Muscle of back (tissue), 11 donors: ENCODE measurements around the gene ZRANB1. TPM values are rescaled to one million over a fixed set of nuclear protein-coding genes. Genes with fewer than 3 reads are reported as not detected.

ENCODE experiments used
- DNase-seq, 3 donors: peaks; one replicate each; pipeline versions ENCODE4 v3.0.0 to v3.0.0-alpha.2; 2013
- polyA plus RNA-seq, 10 donors: library from polyadenylated mRNA; unstranded; fragments of 120-200 nt; gene quantifications; one replicate each; pipeline ENCODE4 v1.2.1, GENCODE V29; 2013; ENCODE audit not compliant: insufficient read length in 10 of 10

The ZRANB1 gene
- polyA plus RNA-seq, 10 donors: 15.9 to 22.0 (median 19.2) TPM

DNA sequence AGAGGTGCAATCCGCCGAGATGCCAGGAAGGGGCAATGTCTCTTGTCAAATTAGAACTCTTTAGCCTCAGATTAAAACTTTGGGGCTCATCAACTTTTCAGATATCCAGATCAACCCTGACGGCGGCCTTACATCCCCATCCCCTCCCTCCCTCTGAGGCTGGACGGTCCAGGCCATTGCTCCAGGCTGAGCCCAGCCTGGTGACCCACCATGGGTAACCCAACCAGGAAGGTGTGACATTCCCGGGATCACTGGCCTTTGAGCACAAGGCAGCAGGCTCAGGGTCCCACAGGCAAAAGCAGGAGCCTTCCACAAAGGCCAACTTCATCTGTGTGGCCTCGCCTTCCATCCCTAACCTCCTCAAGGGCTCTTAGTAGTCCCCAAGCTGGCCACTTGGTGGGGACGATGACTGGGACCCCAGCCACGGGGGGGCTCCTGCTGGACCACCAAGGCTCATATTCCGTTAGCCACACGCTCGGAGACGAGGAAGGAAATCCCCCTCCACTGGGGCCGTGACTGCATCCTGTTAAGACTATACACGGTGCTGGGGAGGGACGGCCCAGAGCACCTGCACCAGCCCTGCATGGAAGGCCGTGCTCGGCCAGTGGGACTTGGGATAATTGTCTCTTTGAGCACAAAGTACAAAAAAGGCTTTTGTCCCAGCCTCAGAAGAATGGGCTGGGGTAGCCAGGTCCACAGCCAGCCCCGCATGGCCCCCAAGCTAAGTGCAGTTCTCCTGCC lies 62.8 kb downstream of the ZRANB1 start:
- DNase-seq: no peak

DNA sequence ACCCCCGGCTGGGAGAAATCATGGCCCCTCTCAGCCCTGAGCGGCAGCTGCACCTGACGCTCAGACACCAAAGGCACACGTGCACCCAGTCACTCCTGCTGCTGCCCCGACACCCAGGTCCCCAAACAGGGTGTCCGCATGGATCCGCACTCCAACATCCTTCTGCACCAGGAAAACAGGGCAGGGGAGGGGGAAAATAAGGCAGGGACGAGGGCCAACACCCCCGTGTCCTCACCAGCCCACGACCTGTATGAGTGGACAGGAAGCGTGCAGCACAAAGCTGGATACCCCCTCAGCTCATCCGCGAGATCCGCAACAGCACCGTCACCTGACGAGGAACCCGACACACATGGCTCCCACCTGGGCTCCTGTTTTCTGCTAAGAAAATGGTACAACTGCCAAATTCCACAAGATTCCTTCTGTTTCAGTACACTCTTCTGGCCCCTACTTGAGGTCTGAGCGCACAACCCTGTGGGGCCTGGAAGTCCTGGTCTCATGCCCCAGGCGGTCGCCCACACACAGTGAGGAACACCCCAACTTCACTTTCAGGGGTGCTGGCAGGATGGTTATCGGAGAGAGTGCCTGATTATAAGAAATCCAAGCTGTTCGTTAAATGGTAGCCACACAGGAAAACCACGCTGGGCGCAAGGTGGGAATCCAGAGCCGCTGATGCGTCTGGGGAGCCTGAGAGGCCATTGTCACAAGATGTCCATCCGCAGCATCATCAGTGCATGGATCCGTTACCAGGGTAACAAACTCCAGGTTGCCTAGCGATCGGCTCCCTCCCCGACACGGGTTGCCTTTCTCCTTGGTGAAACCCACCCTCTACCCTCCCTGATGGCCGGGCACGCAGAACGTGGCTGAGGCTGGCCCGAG lies 63.6 kb downstream of the ZRANB1 start:
- DNase-seq: no peak

DNA sequence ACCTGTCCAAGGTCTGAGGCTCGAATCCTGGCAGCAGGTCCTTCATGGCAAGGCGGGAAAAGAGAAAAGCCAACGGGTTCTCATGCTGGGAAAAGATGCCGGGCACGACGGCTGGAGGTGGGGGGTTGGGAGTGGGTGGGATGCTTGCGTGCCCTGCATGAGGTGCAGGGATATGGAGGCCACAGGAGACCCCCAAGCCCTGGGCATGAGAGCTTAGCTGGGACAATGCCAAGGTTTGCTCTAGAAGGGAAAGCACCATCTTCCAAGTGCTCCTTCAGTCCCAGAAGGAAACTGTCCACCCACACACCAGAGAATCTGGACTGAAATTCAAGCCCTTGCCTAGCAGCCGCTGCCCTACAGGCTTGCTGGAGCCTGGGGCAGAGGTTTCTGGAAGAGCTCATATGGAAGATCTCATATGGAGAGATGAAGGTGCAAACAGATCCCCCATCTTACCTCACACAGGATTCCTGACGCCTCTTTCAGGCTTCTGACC lies 64.3 kb downstream of the ZRANB1 start:
- DNase-seq: no peak

DNA sequence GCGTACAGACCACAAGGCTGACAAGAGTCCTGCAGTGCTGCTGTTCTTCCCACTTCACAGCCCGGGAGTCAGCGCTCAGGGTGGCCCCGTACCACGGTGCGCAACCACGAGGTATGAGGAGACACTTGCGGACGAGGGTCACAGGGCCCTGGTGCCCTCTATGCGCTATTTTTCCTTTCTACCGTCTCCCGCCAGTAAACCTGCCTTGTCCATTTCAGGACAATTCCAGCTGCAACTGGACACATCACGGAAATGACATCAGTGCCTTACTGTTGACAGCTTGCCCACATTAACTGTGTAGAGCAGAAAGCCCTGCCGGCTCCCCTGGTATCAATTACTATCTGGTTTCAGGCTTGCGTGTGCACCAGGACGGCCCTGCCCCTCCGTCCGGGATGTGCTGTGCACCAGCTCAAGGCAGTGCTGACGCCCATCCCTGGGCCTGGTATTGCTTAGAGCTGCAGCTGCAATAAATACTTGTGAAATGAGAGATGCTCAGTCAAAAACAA lies 65.1 kb downstream of the ZRANB1 start:
- peak; percentile 55 to 81 (median 60) for DNase-seq

DNA sequence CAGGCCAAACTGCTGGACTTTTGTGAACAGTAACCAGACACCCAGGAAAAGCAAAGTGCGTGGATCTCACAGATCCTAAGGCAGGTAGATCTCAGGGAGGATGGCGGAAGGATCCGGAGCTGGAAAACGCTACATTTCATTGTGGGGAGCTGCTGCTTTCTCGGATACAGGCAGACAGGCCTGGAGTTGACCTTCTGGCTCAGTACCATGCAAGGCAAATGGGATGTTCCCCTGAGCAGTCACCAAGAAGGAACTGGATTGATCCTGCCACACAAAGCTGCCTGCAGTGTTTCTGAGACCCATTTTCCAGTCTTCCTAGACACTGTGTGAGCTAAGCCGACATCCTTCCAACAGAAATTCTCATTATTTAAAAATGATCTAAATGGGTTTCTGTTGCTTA lies 65.5 kb downstream of the ZRANB1 start:
- DNase-seq: no peak

DNA sequence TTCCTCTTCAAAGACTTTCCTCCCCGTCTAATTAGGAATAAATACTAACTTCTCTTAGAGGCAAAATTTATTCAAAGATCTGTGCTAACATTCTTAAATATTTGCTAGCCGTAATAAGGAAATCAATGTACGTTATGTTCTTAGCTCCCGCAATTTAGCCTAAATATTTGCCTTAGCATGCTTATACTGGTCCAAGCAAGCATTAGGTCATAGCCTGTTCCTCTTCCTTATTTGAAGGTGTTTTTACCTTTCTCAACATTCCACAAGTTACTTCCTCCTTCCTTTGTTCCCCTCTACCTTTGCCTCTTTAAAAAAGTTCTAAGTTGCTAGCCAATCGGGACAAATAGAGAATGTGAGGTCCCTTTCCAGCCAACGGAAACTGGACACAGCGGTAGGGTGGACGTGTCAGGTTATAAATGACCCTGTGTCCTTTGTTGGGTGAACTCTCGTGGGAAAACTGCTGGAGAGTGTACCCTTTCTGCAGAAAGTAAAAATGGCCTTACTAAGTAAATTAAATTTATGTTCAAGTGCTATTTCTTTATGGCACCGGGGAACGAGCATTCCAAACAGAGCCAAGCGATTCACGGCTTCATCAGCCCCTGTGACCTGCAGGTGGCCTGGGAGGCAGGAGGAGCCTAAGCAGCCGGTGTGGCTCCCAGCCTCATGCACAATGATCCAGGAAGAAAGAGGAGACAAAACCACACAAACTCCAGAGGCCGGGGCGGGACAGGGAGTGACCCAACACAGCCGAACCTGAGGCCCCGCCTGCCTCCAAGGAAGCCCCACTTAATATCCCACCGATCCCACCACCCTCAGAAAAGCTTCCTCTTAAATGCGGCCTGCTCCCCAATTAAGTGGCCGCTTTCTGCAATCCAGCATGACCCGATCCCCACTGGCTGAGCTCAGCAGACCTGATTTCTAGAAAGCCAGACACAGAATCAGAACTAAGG lies 67.0 kb downstream of the ZRANB1 start:
- no peak for DNase-seq

DNA sequence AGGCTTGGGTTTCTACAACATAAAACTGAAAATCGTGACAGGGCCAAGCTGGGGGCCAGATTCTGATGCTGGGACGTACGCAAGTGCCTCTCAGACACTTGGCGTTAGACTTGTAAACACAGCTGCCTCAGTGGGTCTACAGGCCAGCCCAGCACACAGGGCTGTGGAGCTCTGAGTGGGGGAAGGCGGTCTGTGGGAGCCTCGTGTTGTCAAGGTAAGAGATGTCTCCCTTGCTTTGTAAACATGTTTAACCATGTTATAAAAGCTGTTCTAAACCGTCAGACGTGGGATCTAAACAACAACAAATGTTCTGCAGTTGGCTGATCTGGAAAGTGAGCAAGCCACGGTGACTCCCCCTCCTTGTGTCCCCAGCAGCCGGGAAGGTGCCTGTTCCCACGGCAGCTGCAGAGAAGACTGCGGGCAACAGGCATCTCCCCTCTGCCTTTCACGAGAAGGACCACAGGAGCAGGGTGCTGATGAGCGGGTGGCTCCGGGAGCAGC lies 67.8 kb downstream of the ZRANB1 start:
- DNase-seq: no peak

DNA sequence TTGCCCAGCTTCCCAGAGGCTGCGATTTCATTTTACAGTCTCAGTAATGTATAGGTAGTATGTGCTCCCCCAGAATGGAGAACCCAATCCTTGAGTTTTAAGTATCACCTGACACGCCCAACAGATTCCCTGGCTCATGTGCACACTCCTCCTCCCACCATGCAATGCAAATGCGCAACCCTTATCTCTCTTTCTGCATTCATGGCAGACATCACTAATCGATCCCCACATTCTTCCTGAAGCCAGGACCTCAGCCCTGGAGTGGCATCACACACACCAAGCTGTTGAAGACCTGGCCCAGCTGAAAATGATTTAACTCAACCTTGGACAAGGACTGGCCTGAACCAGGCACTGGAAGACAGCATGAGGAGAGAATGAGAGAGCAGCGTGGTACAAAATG lies 68.4 kb downstream of the ZRANB1 start:
- no peak for DNase-seq

DNA sequence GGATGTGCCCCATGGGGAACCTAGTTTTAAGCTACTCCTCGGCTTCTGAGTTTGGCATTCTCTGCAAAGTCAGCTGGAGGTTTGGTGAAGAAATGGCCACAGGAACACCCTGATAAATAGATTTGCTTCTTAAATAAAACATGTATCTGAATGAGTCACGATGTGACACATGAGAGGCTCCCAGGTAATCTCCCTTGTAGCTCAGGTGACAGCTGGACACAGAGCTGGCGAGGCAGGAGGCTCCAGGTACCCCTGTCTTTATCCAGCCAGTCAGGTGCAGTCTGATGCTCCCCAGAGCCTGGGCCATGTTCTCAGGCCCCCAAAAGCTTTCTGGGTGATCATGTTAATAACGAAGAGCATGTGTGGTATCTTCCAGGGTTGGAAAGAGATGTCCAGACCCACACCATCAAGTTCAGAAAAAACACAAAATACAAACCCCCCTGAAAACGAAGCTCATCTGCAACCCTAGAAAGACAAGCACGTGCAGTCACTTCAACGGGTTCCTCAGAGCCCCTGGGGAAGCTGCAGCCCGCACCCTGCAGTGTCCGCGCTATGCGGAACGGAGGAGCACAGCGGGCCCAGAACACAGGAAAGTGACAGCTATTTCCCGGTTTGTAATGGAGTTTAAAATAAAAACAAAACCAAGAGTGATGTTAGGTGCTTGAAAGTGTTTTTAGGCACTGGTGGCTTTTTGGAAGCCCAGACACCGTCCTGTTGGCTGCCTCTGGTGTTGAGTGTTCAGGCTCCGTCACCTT lies 69.4 kb downstream of the ZRANB1 start:
- no peak for DNase-seq

DNA sequence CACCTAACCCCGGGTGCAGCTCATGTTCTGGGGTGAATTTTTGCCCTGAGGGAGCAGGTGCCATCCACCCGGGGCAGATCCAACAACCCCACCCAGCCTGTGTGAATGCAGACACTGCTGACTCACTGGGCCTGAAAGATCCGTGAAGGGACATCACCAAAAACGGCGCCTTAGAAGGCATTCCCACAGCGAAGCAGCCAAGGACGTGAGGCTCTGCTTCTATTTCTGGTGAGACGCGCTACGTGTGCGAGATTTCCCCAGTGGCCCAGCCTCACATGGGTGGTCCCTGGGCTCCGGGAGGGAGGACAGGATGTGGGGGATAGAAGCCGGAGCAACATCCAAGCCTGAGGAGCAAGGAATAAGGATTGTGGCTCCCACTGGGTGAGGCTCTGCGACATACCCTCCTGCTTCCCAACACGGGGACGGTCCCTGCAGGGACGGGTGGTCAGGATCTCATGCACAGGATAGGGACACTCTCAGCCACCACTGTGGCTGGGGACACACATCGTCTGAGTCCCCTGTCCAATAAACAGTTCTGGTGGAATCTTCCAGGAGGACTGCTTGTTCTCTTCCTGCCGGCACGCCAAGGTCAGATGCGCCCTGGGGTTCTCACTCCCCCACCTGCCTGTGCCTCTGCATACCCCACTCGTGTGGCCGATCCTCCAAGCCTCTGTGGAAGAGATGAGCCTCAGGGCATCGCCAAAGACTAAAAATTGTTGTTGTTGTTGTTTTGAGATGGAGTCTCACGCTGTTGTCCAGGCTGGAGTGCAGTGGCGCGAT lies 70.2 kb downstream of the ZRANB1 start:
- DNase-seq: peak in 1 of 3 donors; percentile 63

DNA sequence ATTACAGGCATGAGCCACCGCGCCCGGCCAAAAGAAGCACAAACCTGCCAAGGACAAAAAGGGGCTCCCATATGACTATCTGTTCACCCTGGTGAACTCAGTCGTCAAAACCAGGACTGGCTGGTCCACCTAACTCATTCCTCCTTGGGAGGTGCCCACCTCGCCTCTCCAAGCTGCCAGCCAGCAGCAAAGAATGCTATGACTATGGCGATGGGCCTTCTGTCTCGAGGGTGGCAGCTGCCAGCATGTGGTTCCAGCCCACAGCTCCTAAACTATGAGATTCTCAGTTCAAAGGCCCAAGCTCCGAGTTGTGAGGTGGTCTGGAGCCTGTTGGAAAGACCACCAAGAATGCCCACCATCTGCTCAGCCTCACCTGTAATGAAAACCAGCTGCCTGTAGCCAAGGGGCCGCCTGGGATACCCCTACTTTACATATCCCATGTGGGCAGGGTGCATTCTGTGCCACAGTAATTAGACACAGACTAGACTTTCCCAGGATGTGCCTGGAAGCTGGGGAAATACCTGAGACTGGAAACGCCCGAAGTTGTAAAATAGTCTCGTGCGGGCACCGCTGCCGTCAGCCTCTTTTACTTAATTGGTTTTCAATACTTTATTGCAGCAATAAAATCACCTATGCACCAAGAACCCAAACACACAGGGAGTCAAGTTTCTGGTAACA lies 71.1 kb downstream of the ZRANB1 start:
- no peak for DNase-seq

DNA sequence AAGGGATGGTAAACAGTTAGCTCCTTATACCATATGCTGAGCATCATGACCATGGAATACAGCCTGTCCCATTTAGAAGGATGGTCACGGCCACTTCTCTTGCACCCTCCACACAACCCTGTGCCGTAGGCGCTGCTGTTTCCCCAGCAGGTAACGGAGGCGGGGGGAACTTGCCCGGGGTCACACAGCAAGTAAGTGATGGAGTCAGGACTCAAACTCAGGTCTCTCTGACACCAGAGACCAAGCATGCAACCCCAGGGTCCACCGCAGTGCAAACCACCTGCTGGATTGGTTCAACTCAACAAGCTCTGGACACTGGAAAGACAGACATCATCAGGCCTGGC lies 71.6 kb downstream of the ZRANB1 start:
- no peak for DNase-seq

DNA sequence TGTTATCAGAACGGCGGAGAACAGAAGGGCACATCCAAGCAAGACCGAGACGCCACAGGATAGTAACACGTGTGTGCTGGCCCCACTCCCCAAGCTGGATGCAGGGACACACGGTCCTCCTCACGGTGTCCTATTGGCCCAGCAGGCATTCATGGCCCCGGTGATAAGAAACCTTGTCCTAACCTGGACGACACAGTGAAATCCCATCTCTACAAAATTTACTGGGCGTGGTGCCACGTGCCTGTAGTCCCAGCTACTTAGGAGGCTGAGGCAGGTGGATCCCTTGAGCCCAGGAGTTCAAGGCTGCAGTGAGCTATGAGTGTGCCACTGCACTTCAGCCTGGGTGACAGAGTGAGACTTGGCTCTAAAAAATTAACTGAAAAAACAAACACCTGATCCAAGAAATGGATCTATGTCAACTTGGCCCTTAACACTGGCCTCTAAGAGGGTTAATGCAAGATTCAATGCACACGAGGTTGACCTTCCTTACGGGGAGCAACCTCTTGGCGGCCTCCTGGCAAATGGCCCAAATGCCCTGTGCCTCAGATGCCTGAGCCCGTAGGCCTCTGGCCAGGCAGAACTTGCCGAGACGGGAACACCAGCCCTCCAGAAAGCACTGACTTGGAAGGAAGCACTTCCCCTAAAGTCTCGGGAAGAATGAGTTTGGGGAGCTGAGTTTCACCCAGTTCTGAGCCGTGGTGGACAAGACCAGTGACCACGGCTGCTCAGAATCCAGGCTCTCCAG lies 72.3 kb downstream of the ZRANB1 start:
- DNase-seq: no peak

DNA sequence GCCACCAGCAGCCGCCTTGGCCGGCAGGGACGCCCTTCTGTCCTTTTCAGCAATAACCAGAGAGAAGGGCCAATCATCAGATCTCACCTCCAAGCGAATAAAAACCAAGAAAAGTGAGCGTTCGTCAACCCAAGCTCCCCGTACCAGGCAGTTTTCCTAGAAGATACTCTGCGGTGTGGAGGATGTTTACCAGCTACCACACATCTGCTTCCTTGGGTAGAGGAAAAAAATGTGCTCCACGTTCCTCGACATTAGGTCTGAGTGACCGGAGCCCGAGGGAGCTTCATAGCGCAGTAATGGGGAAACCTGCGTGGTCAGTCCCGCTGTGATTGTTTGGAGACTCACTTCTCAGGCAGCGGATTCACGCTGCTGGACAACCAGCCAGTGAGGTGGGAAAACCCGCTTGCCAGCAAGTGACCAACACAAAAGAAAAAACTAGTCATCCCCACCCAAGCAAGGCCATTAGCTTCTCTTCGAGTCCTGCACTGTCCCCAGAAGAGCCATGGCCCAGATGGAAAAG lies 73.0 kb downstream of the ZRANB1 start:
- DNase-seq: no peak

DNA sequence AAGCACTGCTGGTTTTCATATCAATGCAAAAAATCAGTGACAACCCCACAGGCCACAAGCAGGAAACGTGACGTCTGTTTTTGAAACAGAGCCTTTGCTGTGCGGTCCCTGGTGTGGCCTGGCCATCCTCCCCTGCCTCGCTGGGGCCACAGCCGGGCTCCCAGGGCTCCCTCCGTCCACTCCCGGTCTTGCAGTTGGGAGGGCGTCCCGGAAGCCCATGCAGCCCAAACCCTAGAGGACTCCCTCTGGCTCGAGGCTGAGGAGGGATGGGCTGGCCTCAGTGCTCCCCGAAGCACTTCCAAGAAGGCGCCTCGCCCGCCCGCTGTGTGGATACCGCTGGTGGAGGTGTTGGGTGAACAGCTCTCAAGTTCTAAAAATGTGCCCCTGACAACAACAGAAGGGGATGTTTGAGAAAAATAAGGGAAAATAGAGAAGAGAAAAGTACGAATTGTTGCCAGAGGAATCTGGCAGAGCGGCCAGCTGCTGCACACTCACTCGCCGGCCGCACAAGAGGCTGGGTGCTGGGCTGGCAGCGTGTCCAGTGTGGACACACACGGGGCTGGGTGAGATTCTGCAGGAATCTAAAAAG lies 73.5 kb downstream of the ZRANB1 start:
- DNase-seq: peak in 1 of 3 donors; percentile 63

DNA sequence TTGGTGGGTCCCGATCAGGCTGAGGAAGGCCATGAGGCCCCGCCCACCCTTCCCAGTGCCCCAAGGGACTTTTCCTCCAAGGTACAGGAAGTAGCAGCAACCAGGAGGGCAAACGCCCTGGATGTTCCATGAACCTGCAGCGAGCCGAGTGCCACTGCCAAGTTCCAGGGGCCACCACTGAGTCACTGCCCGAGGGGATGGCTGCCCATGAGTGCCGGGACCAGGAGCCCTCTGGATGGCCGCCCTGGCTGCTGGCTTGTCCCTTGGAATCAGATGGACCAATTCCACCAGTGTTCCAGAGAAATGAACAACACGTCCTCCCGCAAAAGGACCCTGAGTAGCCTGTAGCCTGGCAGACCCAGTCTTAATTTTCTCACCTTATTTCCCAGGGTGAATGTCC lies 74.2 kb downstream of the ZRANB1 start:
- no peak for DNase-seq

DNA sequence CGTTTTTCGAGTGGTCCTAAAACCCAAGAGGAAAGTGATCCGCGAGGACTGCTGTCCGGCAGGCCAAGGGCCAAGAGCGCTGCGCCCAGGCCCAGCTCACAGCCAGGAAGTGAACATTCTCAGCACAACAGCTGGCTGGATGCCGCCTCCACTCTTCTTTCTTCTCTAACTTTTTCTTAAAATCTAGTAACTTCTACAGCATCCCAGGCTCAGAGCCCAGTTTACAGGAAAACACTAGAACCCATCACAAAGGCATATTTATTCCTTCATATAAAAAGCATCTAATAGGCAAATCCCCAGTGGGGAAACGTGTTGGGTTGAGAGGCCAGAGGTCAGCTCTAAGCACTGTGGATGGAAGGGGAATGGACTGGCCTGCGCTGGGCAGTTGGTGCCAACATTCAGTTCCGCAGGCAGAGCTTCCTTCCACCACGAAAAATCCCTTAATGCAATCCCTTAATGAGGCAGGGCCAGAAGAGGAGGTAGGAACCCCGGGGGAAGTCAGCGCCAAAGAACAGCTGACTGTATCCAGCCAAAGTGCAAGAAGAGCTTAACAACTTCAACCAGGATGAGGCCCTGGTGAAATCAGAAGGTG lies 74.8 kb downstream of the ZRANB1 start:
- DNase-seq: peak in 2 of 3 donors; percentile 75 to 88
